Ishikawa (cell line): ENCODE data around the gene NYAP1.
A peak's percentile ranks its signal among the peaks of the same experiment; 100 is the strongest.

Experiments
- NFIC ChIP-seq: IDR thresholded peaks from 2 replicates; pipeline ENCODE4 v1.6.1; 2012
- RAD21 ChIP-seq: IDR thresholded peaks from 2 replicates; pipeline ENCODE4 v1.6.1; 2012; ENCODE audit warnings: low read depth
- TAF1 ChIP-seq: IDR thresholded peaks from 2 replicates; pipeline ENCODE4 v1.6.1; 2012; ENCODE audit warnings: low read depth, mild to moderate bottlenecking
- TEAD4 ChIP-seq: IDR thresholded peaks from 2 replicates; pipeline ENCODE4 v1.6.1; 2012
- ZBTB7A ChIP-seq: IDR thresholded peaks from 2 replicates; pipeline ENCODE4 v1.6.1; 2012; ENCODE audit warnings: low read depth
- TF ChIP-seq, protein P1 (sequence below): IDR thresholded peaks from 2 replicates; pipeline ENCODE4 v1.6.1; 2012
- TF ChIP-seq, protein P2 (sequence below): IDR thresholded peaks from 2 replicates; pipeline ENCODE4 v1.6.1; 2012; ENCODE audit warnings: low read depth, mild to moderate bottlenecking
- TF ChIP-seq, protein P3 (sequence below): IDR thresholded peaks from 2 replicates; pipeline ENCODE4 v1.6.1; 2012

DNA sequence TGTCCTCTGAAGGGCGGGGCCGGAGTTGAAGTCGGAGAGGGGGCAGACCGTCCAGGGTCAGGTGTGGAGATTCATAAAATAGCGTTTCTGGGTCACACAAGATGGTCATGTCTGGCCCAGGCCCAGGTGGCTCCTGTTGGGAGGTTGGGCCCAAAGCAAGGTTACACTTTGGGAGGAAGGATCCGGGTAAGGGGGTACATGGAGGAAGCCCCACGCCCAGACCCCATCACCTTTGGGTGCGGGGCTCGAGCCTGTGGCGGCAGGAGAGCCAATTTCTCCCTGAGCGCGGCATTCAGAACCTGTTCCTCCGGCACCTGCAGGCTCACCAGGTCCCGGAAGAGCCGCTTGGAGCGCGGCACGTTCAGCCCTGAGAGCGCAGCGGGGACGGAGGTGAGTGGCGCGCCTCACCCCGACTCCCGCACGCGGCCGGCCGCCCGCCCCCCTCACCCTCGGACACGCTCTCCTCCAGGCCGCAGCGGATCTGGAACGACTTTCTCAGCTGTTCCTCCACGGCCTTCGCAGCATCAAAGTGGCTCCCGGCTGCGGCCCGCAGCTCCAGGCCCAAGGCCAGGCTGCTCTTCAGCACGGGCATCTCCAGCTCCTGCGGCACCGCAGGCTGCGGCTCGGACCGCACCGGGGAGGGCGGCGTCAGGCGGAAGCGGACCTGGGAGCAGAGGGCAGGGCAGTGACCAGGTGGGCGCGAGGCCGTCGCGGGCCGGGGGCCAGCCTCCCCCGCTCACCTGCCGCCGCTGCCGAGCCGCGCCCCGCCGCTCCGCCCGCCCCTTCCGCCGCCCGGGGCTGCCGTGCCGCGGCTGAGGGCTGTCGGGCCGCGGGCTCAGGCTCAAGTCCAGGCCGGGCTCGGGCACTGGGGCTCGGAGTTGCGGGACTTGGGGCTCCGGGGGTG, 48.1 kb upstream of the NYAP1 start:
- TF ChIP-seq NFIC (peak; percentile 38; the same call in 1 of the 2 replicates), RAD21 (no peak), ZBTB7A (no peak), TEAD4 (peak; percentile 44), TAF1 (no peak; the same call in 1 of the 2 replicates)
- TF ChIP-seq, protein P1, sequence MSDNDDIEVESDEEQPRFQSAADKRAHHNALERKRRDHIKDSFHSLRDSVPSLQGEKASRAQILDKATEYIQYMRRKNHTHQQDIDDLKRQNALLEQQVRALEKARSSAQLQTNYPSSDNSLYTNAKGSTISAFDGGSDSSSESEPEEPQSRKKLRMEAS, result peak; percentile 77
- TF ChIP-seq, protein P2, sequence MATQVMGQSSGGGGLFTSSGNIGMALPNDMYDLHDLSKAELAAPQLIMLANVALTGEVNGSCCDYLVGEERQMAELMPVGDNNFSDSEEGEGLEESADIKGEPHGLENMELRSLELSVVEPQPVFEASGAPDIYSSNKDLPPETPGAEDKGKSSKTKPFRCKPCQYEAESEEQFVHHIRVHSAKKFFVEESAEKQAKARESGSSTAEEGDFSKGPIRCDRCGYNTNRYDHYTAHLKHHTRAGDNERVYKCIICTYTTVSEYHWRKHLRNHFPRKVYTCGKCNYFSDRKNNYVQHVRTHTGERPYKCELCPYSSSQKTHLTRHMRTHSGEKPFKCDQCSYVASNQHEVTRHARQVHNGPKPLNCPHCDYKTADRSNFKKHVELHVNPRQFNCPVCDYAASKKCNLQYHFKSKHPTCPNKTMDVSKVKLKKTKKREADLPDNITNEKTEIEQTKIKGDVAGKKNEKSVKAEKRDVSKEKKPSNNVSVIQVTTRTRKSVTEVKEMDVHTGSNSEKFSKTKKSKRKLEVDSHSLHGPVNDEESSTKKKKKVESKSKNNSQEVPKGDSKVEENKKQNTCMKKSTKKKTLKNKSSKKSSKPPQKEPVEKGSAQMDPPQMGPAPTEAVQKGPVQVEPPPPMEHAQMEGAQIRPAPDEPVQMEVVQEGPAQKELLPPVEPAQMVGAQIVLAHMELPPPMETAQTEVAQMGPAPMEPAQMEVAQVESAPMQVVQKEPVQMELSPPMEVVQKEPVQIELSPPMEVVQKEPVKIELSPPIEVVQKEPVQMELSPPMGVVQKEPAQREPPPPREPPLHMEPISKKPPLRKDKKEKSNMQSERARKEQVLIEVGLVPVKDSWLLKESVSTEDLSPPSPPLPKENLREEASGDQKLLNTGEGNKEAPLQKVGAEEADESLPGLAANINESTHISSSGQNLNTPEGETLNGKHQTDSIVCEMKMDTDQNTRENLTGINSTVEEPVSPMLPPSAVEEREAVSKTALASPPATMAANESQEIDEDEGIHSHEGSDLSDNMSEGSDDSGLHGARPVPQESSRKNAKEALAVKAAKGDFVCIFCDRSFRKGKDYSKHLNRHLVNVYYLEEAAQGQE, result no peak
- TF ChIP-seq, protein P3, sequence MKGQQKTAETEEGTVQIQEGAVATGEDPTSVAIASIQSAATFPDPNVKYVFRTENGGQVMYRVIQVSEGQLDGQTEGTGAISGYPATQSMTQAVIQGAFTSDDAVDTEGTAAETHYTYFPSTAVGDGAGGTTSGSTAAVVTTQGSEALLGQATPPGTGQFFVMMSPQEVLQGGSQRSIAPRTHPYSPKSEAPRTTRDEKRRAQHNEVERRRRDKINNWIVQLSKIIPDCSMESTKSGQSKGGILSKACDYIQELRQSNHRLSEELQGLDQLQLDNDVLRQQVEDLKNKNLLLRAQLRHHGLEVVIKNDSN, result no peak
